Keratinocyte (primary cell): ENCODE data around the gene SWSAP1.

ENCODE experiments used
- EZH2 ChIP-seq: IDR thresholded peaks from one replicate; pipeline ENCODE4 v1.6.1; 2012; ENCODE audit warnings: inconsistent platforms, mild to moderate bottlenecking, low read length, moderate library complexity
- TF ChIP-seq, protein P1 (sequence below), 3 experiments: IDR thresholded peaks in 1 of 3; conservative IDR thresholded peaks in 1 of 3; optimal IDR thresholded peaks in 1 of 3; 2 replicates in 2 of 3; 3 replicates in 1 of 3; pipeline versions ENCODE3 to v1.5.1; 2011; ENCODE audit warnings: low read length in 3 of 3, mild to moderate bottlenecking in 3 of 3, moderate library complexity in 2 of 3, control low read depth in 1 of 3, inconsistent platforms in 1 of 3; ENCODE audit not compliant: insufficient read depth in 2 of 3; ENCODE audit errors: extremely low read depth in 1 of 3

DNA sequence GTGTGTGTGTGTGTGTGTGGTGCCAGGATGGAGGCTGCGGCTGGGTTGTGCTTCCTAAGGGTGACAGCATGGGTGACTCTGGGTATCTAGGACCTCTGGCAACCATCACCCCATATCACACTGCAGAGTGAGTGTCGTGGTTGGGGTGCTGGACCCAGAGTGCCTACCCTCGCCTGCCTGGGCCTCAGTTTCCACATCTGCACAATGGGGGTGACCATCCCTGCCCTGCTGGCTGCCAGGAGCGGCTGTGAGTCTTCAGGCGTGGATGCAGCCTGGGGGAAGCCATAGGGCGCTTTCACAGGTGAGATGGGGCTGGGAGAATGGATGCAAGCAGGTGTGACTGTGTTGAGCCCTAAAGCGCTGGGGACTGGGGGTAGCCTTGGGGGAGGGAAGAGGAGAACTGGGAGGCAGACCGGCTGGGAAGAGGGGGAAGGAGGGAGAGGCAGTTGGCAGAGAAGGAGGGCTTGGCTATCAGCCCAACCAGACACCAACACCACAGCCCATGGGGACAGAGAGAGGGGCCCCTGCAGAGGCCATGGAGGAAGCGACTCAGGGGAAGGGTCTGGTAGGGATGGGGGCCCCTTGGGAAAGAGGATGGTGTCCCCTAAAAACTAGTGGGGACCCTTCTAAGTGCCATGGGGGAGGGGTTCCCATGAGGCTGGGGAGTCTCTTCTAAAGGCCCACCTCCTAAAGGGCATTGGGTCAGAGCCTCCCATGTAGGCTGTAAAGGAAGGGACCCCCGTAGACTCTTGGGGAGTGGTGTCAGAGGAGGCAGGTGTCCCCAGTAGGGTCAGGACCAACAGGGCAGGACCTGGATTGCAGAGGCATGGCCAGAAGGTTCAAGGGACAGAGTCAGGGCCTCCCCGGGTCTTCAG, 17.6 kb upstream of the SWSAP1 start:
- TF ChIP-seq, protein P1, sequence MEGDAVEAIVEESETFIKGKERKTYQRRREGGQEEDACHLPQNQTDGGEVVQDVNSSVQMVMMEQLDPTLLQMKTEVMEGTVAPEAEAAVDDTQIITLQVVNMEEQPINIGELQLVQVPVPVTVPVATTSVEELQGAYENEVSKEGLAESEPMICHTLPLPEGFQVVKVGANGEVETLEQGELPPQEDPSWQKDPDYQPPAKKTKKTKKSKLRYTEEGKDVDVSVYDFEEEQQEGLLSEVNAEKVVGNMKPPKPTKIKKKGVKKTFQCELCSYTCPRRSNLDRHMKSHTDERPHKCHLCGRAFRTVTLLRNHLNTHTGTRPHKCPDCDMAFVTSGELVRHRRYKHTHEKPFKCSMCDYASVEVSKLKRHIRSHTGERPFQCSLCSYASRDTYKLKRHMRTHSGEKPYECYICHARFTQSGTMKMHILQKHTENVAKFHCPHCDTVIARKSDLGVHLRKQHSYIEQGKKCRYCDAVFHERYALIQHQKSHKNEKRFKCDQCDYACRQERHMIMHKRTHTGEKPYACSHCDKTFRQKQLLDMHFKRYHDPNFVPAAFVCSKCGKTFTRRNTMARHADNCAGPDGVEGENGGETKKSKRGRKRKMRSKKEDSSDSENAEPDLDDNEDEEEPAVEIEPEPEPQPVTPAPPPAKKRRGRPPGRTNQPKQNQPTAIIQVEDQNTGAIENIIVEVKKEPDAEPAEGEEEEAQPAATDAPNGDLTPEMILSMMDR (optimal IDR thresholded peaks at IDR 0.05 in 1 of 3, IDR thresholded peaks at IDR 0.05 in 1 of 3, conservative IDR thresholded peaks at IDR 0.05 in 1 of 3; ENCODE audit: extremely low read depth in 1 of 3, insufficient read depth in 2 of 3, low read length in 3 of 3) = no peak
- no peak for TF ChIP-seq EZH2
